ENCODE measurements around the gene ZMIZ1.
"Not testable (repeated sequence)": the region's sequence is repeated elsewhere in the genome, so short reads cannot be mapped to it uniquely, and the experiment has no call there.

Gene ZMIZ1

GRCh38 chr10:79326361-79327089 lies 257.8 kb downstream of the ZMIZ1 start:
- H3K4me1 ChIP-seq (ENCODE audit: control insufficient read depth in 2 of 2, insufficient read depth in 2 of 2, low read length in 2 of 2), result peaks cover 16 to 20% of the 10 kb centered on the region in 2 donors
- H3K4me3 ChIP-seq (ENCODE audit: low read length in 2 of 2), result no peak overlapping the region
- H3K36me3 ChIP-seq (ENCODE audit: control insufficient read depth in 2 of 2, insufficient read depth in 2 of 2, low read length in 2 of 2), result no peaks in the 10 kb centered on the region
- H3K9me3 ChIP-seq (ENCODE audit: control insufficient read depth in 2 of 2, low read length in 2 of 2), result no peaks in the 10 kb centered on the region
- H3K9ac ChIP-seq (ENCODE audit: low read depth in 1 of 2, low read length in 2 of 2), result no peak overlapping the region
- no peak overlapping the region for H3K27ac ChIP-seq (ENCODE audit: low read depth in 2 of 2, low read length in 2 of 2)
- H3K27me3 ChIP-seq (ENCODE audit: control insufficient read depth in 2 of 2, insufficient read depth in 2 of 2, low read length in 2 of 2), result no peaks in the 10 kb centered on the region

GRCh38 chr10:79327090-79327457 lies 258.3 kb downstream of the ZMIZ1 start:
- Histone ChIP-seq H3K27me3 (ENCODE audit: control insufficient read depth in 2 of 2, insufficient read depth in 2 of 2, low read length in 2 of 2) (no peaks in the 10 kb centered on the region), H3K4me3 (ENCODE audit: low read length in 2 of 2) (no peak overlapping the region), H3K9ac (ENCODE audit: low read depth in 1 of 2, low read length in 2 of 2) (no peak overlapping the region), H3K9me3 (ENCODE audit: control insufficient read depth in 2 of 2, low read length in 2 of 2) (no peaks in the 10 kb centered on the region), H3K27ac (ENCODE audit: low read depth in 2 of 2, low read length in 2 of 2) (no peak overlapping the region), H3K4me1 (ENCODE audit: control insufficient read depth in 2 of 2, insufficient read depth in 2 of 2, low read length in 2 of 2) (peaks cover 18 to 20% of the 10 kb centered on the region in 2 donors), H3K36me3 (ENCODE audit: control insufficient read depth in 2 of 2, insufficient read depth in 2 of 2, low read length in 2 of 2) (no peaks in the 10 kb centered on the region)

- Histone ChIP-seq H3K36me3 (ENCODE audit: control insufficient read depth in 2 of 2, insufficient read depth in 2 of 2, low read length in 2 of 2) (no peaks in the 10 kb centered on the region), H3K4me3 (ENCODE audit: low read length in 2 of 2) (no peak overlapping the region), H3K27me3 (ENCODE audit: control insufficient read depth in 2 of 2, insufficient read depth in 2 of 2, low read length in 2 of 2) (no peaks in the 10 kb centered on the region), H3K4me1 (ENCODE audit: control insufficient read depth in 2 of 2, insufficient read depth in 2 of 2, low read length in 2 of 2) (peaks cover 9 to 10% of the 10 kb centered on the region in 2 donors), H3K27ac (ENCODE audit: low read depth in 2 of 2, low read length in 2 of 2) (no peak overlapping the region), H3K9me3 (ENCODE audit: control insufficient read depth in 2 of 2, low read length in 2 of 2) (no peaks in the 10 kb centered on the region), H3K9ac (ENCODE audit: low read depth in 1 of 2, low read length in 2 of 2) (no peak overlapping the region)
These were observed 259.5 kb downstream of the ZMIZ1 start for GRCh38 chr10:79328147-79328701.

GRCh38 chr10:79328737-79329504 lies 260.2 kb downstream of the ZMIZ1 start:
- Histone ChIP-seq H3K9ac (ENCODE audit: low read depth in 1 of 2, low read length in 2 of 2) (no peak overlapping the region), H3K9me3 (ENCODE audit: control insufficient read depth in 2 of 2, low read length in 2 of 2) (no peaks in the 10 kb centered on the region), H3K4me3 (ENCODE audit: low read length in 2 of 2) (no peak overlapping the region), H3K4me1 (ENCODE audit: control insufficient read depth in 2 of 2, insufficient read depth in 2 of 2, low read length in 2 of 2) (peaks cover 4% of the 10 kb centered on the region in 2 donors), H3K36me3 (ENCODE audit: control insufficient read depth in 2 of 2, insufficient read depth in 2 of 2, low read length in 2 of 2) (no peaks in the 10 kb centered on the region), H3K27ac (ENCODE audit: low read depth in 2 of 2, low read length in 2 of 2) (no peak overlapping the region), H3K27me3 (ENCODE audit: control insufficient read depth in 2 of 2, insufficient read depth in 2 of 2, low read length in 2 of 2) (no peaks in the 10 kb centered on the region)

GRCh38 chr10:79329529-79329928 lies 260.8 kb downstream of the ZMIZ1 start:
- no peaks in the 10 kb centered on the region for H3K36me3 ChIP-seq (ENCODE audit: control insufficient read depth in 2 of 2, insufficient read depth in 2 of 2, low read length in 2 of 2)
- no peaks in the 10 kb centered on the region for H3K27me3 ChIP-seq (ENCODE audit: control insufficient read depth in 2 of 2, insufficient read depth in 2 of 2, low read length in 2 of 2)
- H3K9me3 ChIP-seq (ENCODE audit: control insufficient read depth in 2 of 2, low read length in 2 of 2), result no peaks in the 10 kb centered on the region
- H3K27ac ChIP-seq (ENCODE audit: low read depth in 2 of 2, low read length in 2 of 2), result no peak overlapping the region
- H3K9ac ChIP-seq (ENCODE audit: low read depth in 1 of 2, low read length in 2 of 2), result no peak overlapping the region
- peaks cover 4% of the 10 kb centered on the region in 2 donors for H3K4me1 ChIP-seq (ENCODE audit: control insufficient read depth in 2 of 2, insufficient read depth in 2 of 2, low read length in 2 of 2)
- no peak overlapping the region for H3K4me3 ChIP-seq (ENCODE audit: low read length in 2 of 2)

GRCh38 chr10:79331226-79331625 lies 262.5 kb downstream of the ZMIZ1 start:
- Histone ChIP-seq H3K4me3 (ENCODE audit: low read length in 2 of 2) (no peak overlapping the region), H3K27me3 (ENCODE audit: control insufficient read depth in 2 of 2, insufficient read depth in 2 of 2, low read length in 2 of 2) (no peaks in the 10 kb centered on the region)

GRCh38 chr10:79331709-79332108 lies 262.9 kb downstream of the ZMIZ1 start:
- no peaks in the 10 kb centered on the region for H3K9me3 ChIP-seq (ENCODE audit: control insufficient read depth in 2 of 2, low read length in 2 of 2)
- H3K27me3 ChIP-seq (ENCODE audit: control insufficient read depth in 2 of 2, insufficient read depth in 2 of 2, low read length in 2 of 2), result no peaks in the 10 kb centered on the region
- no peak overlapping the region for H3K4me3 ChIP-seq (ENCODE audit: low read length in 2 of 2)
- H3K36me3 ChIP-seq (ENCODE audit: control insufficient read depth in 2 of 2, insufficient read depth in 2 of 2, low read length in 2 of 2), result no peaks in the 10 kb centered on the region
- H3K4me1 ChIP-seq (ENCODE audit: control insufficient read depth in 2 of 2, insufficient read depth in 2 of 2, low read length in 2 of 2), result peaks cover 4% of the 10 kb centered on the region in 2 donors
- H3K9ac ChIP-seq (ENCODE audit: low read depth in 1 of 2, low read length in 2 of 2), result no peak overlapping the region
- H3K27ac ChIP-seq (ENCODE audit: low read depth in 2 of 2, low read length in 2 of 2), result no peak overlapping the region

More at GRCh38 chr10:79331226-79331625, 262.5 kb downstream of the ZMIZ1 start:
- Histone ChIP-seq H3K36me3 (ENCODE audit: control insufficient read depth in 2 of 2, insufficient read depth in 2 of 2, low read length in 2 of 2) (no peaks in the 10 kb centered on the region), H3K4me1 (ENCODE audit: control insufficient read depth in 2 of 2, insufficient read depth in 2 of 2, low read length in 2 of 2) (peaks cover 4% of the 10 kb centered on the region in 2 donors), H3K9ac (ENCODE audit: low read depth in 1 of 2, low read length in 2 of 2) (no peak overlapping the region), H3K9me3 (ENCODE audit: control insufficient read depth in 2 of 2, low read length in 2 of 2) (no peaks in the 10 kb centered on the region), H3K27ac (ENCODE audit: low read depth in 2 of 2, low read length in 2 of 2) (no peak overlapping the region)

GRCh38 chr10:79332610-79333315 lies 264.0 kb downstream of the ZMIZ1 start:
- H3K9me3 ChIP-seq (ENCODE audit: control insufficient read depth in 2 of 2, low read length in 2 of 2); H3K4me3 ChIP-seq (ENCODE audit: low read length in 2 of 2); H3K4me1 ChIP-seq (ENCODE audit: control insufficient read depth in 2 of 2, insufficient read depth in 2 of 2, low read length in 2 of 2); H3K27me3 ChIP-seq (ENCODE audit: control insufficient read depth in 2 of 2, insufficient read depth in 2 of 2, low read length in 2 of 2); H3K9ac ChIP-seq (ENCODE audit: low read depth in 1 of 2, low read length in 2 of 2); H3K27ac ChIP-seq (ENCODE audit: low read depth in 2 of 2, low read length in 2 of 2); H3K36me3 ChIP-seq (ENCODE audit: control insufficient read depth in 2 of 2, insufficient read depth in 2 of 2, low read length in 2 of 2): not testable (repeated sequence)

GRCh38 chr10:79333513-79333912 lies 264.7 kb downstream of the ZMIZ1 start:
- no peak overlapping the region for H3K27ac ChIP-seq (ENCODE audit: low read depth in 2 of 2, low read length in 2 of 2)
- H3K4me1 ChIP-seq (ENCODE audit: control insufficient read depth in 2 of 2, insufficient read depth in 2 of 2, low read length in 2 of 2), result peaks cover 4% of the 10 kb centered on the region in 2 donors
- H3K4me3 ChIP-seq (ENCODE audit: low read length in 2 of 2), result no peak overlapping the region
- H3K9me3 ChIP-seq (ENCODE audit: control insufficient read depth in 2 of 2, low read length in 2 of 2), result no peaks in the 10 kb centered on the region
- no peaks in the 10 kb centered on the region for H3K36me3 ChIP-seq (ENCODE audit: control insufficient read depth in 2 of 2, insufficient read depth in 2 of 2, low read length in 2 of 2)
- no peak overlapping the region for H3K9ac ChIP-seq (ENCODE audit: low read depth in 1 of 2, low read length in 2 of 2)
- H3K27me3 ChIP-seq (ENCODE audit: control insufficient read depth in 2 of 2, insufficient read depth in 2 of 2, low read length in 2 of 2), result no peaks in the 10 kb centered on the region

- no peak overlapping the region for H3K4me3 ChIP-seq (ENCODE audit: low read length in 2 of 2)
- no peak overlapping the region for H3K27ac ChIP-seq (ENCODE audit: low read depth in 2 of 2, low read length in 2 of 2)
- no peaks in the 10 kb centered on the region for H3K36me3 ChIP-seq (ENCODE audit: control insufficient read depth in 2 of 2, insufficient read depth in 2 of 2, low read length in 2 of 2)
- H3K9ac ChIP-seq (ENCODE audit: low read depth in 1 of 2, low read length in 2 of 2), result no peak overlapping the region
- H3K9me3 ChIP-seq (ENCODE audit: control insufficient read depth in 2 of 2, low read length in 2 of 2), result no peaks in the 10 kb centered on the region
- no peaks in the 10 kb centered on the region for H3K27me3 ChIP-seq (ENCODE audit: control insufficient read depth in 2 of 2, insufficient read depth in 2 of 2, low read length in 2 of 2)
- H3K4me1 ChIP-seq (ENCODE audit: control insufficient read depth in 2 of 2, insufficient read depth in 2 of 2, low read length in 2 of 2), result peaks cover 4% of the 10 kb centered on the region in 2 donors
These were observed 265.8 kb downstream of the ZMIZ1 start for GRCh38 chr10:79334573-79334972.

All from mucosa of rectum (tissue), 2 donors.